ENCODE results near the gene SPATA22.
"Not testable (repeated sequence)": the region's sequence is repeated elsewhere in the genome, so short reads cannot be mapped to it uniquely, and the experiment has no call there.

The SPATA22 gene

DNA sequence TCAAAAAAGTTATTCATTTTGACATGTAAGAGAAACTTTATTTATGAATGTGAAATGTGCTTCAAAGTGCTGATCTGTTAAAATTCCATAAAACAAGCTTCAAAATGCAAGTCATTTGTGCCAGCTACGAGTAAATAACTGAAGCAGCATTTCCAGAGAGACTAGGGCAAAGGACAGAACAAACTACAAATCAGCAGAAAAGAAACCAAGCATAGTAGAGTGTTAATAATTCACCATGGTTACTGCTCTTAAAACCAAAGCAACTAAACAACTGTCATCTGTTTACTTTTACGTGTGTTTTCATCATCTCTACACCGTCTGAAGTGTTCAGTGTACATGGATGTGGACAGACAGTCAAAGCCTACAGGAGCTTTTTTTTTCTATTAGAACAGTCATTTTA is 2.6 kb upstream of the SPATA22 start:
- in situ Hi-C loops (cut with HindIII; ENCODE audit: low sequenced_read_pairs): no loop called here

DNA sequence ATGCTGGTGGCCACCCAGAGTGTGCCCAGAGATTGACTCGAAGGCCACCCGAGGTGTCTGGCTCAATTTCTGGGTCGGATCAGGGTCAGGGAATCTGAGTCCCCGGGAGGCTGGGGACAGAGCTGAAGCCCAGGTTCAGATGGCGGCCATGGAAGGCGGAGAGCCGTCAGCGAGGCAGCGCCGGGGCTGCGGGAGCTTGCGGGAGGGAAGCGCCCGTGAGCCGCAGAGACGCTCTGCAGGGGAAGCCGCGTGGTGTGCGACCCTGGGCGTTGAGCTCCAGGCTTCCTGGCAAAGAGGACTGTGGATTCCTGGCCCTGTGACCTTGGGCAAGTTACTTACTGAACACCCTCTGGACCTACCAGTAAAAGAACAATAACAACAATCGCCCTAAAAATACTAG is 518 bp upstream of the SPATA22 start:
- in situ Hi-C loops (cut with HindIII; ENCODE audit: low sequenced_read_pairs): no loop called here

DNA sequence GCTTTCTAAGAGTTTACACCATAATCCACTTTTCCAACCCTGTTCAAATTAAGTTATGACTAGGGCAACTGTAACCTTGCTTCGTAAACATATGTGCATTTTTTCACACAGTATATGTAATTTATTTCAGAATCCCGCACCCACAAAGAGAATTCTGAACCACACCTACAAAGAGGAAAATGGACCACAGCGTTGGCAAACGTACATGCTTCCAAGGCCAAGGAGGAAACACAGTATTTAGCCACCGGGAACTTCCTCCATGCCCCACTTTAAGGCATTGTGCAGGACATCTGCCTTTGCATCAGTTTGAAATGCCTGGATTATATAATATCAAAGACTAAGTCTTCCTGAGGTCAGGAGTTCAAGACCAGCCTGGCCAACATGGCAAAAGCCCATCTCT is 2.1 kb downstream of the SPATA22 start:
- in situ Hi-C loops (cut with HindIII; ENCODE audit: low sequenced_read_pairs): no loop called here

DNA sequence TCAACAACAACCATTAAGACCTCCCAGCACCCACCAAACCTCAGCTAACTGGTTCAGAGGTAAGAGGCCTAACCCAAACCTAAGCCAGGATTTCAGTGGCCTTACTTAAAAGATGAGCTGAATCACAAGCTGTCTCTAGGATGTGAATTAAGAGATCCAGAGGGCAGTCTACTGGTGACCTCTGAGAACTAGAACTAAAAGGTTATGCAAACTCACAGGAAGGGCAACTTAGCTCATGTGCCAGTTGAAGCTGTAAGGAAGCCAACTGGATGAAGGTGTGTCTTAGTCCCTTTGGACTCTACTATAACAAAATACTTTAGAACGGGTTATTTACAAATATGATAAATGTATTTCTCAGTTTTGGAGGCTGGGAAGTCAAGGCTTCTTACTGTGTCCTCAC is 5.3 kb downstream of the SPATA22 start:
- in situ Hi-C loops (cut with HindIII; ENCODE audit: low sequenced_read_pairs): not testable (repeated sequence)

DNA sequence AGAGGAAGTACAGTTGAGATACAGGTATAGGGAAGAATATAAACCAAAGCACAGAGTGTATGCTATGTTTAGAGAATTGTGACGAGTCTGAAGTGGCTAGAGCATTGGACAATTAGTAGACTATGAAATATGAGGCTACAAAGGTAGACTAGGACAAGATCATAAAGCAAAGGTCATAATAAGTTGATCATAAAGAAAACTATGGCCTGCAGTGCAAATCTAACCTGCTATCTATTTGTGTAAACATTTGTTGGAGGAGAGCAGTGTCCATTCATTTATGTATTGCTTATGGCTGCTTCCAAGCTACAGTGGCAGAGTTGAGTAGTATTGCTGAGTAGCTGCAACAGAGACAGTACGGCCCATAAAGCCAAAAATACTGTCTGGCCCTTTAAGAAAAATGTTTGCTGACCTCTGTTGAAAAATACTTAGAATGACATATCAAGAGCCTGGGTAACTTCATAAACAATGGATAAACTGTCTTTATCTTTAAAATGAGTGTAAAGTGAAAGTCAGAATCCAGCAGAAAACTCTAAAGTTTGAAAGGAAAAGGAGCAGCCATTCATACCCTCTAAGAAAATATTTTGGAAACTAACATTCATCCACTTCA is 23.5 kb downstream of the SPATA22 start:
- in situ Hi-C loops (cut with HindIII; ENCODE audit: low sequenced_read_pairs): no loop called here

DNA sequence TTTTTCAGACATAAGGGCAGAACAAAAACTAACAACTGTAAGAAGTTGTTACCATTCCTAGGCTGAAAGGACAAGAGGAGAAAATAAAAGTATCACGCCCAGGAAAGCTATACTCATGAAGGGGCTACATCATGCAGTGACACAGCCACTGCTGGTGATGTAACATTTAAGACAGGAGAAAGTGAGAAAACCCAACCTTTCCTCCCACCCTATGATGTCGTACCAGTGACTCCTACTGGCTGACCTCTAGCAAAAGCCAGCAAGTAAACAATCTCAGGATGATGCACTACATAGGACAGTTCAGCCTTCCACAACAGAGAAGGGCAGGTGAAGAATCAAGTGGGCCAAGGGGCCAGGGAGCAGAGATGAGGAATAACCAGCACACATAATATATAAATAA is 24.0 kb downstream of the SPATA22 start:
- in situ Hi-C loops (cut with HindIII; ENCODE audit: low sequenced_read_pairs): no loop called here

DNA sequence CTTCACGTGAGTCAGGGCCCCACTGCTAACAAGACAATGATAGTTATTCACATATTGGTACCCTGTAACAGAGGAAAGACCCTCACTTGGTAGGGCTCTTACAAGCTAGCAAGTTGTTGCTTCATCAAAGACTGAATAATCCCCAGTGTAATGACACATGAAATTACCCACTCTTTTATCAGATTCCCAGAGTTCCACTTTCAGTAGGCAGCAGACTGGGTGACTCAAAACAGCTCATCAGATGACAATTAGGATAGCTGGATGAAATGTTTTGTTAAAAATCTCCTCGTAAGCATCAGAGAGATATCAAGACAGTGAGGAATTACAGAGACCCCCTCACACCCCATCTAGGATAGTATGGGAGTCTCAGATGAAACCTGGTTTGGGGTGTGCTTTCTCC is 31.2 kb downstream of the SPATA22 start:
- in situ Hi-C loops (cut with HindIII; ENCODE audit: low sequenced_read_pairs): no loop called here

DNA sequence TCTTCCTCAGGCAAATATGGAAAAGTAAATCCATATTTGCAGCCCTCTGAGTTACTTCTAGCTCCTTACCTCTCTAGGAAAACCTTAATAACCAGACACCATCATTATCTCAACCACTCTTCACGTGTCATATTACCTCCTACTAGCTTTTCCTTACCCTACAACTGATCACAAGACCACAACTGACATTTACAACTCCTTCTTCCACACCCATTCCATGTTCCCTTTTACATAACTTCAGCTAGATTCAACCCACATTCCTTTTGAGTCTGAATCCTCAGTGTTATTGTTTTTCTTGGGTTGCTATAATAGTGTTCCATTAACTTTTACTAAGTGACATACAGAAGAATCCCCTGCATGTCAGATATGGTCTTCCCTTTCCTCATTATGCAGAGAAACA is 33.3 kb downstream of the SPATA22 start:
- in situ Hi-C loops (cut with HindIII; ENCODE audit: low sequenced_read_pairs): no loop called here

DNA sequence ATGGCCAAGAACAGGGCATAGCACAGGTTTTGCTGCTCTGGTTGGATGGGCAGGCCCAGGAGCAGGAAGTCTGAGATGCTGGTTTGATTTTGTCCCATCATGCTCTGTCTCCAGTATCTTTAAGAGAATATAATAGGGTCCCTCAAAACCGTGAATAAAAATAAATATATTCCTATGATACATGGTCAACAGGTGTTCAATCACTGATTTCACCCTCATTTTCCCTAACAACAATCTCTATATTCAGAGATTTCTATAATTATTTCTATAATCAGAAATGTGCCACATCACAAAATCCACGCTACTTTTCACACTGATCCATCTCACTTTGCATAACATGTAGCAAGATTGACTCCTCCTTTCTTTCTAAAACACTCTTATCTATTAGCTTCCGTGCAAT is 37.9 kb downstream of the SPATA22 start, which contains the start of gene OR1E2:
Gene OR1E2, minus strand, starts transcription at position 101 of the 400 bp plus-strand sequence. Its CDS starts 0 bp downstream, at position 101.
- in situ Hi-C loops (cut with HindIII; ENCODE audit: low sequenced_read_pairs): no loop called here

DNA sequence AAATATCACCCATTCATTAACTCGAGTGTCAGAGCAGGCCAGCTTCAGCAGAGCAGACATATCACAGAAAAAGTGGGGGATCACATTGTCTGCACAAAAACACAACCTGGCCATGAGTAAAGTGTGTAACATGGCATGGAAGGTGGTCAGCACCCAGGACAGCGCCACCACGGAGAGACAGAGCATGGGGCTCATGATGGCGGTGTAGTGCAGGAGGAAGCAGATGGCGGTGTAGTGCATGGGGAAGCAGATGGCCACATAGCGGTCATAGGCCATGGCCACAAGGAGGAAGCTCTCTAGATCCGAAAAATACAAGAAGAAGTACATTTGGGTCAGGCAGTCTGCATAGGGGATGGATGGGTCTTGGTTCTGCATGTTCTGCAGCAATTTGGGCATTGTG is 38.4 kb downstream of the SPATA22 start:
- in situ Hi-C loops (cut with HindIII; ENCODE audit: low sequenced_read_pairs): not testable (repeated sequence)

DNA sequence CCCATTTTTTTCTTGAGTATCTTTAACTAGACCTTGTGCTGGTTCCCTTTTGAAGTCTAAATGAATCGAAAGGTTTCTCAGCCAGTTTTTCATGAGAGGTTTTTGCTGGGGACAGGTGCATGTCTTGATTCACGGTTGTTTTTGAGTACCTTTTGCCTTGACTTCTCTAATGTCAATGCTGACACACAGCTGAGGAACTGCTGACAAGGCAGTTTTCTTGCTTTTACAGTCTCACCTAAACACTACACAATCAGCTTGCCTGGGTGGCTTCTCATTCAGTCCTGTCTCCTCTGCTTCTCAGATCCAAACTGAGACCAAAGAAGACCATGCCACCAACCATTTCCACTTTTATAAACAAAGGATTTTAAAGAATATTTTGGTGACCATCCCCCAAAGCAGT is 53.4 kb downstream of the SPATA22 start:
- in situ Hi-C loops (cut with HindIII; ENCODE audit: low sequenced_read_pairs): no loop called here

DNA sequence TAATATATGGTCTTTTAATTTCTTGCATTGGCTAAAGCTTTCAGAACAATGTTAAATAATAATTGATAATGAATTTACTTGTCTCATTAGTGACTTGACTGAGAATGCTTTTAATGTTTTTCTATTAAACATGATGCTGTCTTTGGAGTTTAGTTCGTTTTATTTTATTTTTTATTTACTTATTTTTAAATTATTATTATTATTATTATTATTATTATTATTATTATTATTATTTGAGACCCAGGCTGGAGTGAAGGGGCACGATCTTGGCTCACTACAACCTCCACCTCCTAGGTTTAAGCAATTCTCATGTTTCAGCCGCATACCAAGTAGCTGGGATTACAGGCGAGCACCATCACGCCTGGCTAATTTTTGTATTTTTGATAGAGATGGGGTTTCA is 56.0 kb downstream of the SPATA22 start:
- in situ Hi-C loops (cut with HindIII; ENCODE audit: low sequenced_read_pairs): no loop called here

DNA sequence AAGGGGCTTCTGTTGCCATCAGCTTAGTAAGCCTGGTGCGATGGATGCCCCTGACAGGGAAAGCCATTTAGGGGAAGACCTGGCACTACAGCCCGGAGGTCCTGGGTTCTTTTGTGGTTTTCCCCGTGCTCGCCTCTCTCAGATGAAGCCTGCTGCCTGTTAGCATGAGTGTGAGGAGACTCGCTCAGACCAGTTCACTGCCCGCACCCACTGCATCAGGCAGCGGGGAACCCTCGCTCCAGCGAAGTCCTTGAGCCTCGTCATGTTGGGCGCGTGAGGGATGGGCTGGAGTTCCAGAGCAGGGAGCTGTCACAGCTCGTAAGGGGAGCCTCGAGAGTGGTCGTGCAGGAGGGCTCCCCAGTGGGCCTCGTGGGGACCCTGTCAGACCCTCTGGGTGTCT is 59.4 kb downstream of the SPATA22 start:
- in situ Hi-C loops (cut with HindIII; ENCODE audit: low sequenced_read_pairs): not testable (repeated sequence)

DNA sequence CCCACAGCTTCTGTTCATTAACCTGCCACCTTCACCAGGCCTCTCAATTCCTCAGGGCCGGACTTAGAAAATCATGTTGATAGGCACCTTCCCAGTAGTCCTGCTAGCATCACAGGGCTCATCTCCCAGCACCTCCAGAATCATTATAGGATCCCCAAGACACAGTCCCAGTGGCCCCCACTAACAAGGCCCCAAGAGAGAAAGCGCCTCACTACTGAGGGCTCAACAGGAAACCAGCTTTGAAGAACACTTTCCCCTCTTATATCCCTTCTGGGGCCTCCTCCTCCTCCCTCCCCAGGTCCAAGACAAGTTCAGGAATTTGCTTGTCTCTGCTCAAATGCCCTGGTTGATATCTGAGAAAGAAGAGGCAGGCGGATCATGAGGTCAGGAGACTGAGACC is 60.5 kb downstream of the SPATA22 start, which contains the start of gene OR3A3:
Gene OR3A3, plus strand, starts transcription at position 301 of the 400 bp plus-strand sequence.
- in situ Hi-C loops (cut with HindIII; ENCODE audit: low sequenced_read_pairs): no loop called here

DNA sequence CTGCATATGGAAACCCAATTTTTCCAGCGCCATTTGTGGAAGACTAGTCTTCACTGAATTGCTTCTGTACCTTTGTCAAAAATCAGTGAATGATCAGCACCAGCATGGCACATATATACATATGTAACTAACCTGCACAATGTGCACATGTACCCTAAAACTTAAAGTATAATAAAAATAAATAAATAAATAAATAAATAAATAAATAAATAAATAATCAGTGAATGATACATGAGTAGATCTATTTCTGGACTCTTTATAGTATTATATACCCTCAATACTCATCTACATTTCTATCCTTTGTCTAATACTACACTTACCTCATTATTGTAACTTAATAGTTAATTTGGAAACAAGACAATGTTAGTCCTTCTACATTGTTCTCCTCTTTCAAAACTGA is 67.8 kb downstream of the SPATA22 start:
- in situ Hi-C loops (cut with HindIII; ENCODE audit: low sequenced_read_pairs): not testable (repeated sequence)

DNA sequence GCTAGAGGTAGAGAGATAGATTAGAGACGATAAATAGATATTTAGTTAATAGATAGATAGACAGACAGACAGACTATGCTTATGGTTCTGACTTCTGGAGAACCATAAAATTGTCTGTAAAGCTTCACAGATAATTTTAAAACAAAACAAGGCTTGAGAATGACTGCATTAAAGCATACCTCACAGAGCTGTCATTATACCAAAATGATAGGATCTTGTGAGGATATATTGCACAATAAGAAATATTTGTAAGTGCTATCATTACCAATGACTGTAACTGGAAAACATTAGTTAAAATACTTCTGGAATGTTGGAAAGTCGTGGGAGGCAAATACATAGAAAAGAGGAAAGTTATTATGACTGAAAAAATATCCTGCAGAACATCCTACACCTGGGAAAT is 69.8 kb downstream of the SPATA22 start:
- in situ Hi-C loops (cut with HindIII; ENCODE audit: low sequenced_read_pairs): no loop called here

DNA sequence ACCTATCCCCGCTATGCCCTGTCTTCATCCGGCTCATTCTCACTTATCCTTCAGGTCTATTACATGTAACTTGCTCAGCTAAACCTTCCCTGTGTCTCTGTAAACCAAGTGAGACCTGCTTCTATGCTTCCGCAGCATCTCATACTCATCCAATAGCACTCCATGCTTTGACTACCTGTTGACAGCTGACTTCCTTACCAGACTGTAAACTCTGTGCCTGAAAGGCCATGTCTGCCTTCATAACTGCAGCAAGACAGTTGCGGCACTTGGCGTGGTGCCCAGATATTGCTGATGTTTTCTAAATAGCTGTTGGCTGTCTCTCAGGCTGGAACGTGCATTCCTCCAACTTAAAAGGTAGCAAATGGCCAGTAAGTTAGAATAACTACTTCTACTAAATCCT is 71.6 kb downstream of the SPATA22 start:
- in situ Hi-C loops (cut with HindIII; ENCODE audit: low sequenced_read_pairs): no loop called here

DNA sequence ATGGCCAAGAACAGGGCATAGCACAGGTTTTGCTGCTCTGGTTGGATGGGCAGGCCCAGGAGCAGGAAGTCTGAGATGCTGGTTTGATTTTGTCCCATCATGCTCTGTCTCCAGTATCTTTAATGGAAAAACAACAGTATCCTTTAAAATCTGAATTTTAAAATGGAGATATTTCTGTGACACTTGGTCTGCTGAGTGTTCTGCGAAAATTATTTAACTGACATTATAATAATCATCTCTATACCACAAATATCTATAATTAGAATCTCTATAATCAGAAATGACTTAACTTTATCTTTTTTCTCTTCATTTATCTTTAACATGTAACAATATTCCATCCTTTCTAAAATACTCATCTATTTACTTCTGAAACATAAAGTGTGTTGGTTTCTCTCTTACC is 73.3 kb downstream of the SPATA22 start, which contains the start of gene OR1E1:
Gene OR1E1, minus strand, starts transcription at position 101 of the 400 bp plus-strand sequence. Its CDS starts 0 bp downstream, at position 101.
- in situ Hi-C loops (cut with HindIII; ENCODE audit: low sequenced_read_pairs): no loop called here

DNA sequence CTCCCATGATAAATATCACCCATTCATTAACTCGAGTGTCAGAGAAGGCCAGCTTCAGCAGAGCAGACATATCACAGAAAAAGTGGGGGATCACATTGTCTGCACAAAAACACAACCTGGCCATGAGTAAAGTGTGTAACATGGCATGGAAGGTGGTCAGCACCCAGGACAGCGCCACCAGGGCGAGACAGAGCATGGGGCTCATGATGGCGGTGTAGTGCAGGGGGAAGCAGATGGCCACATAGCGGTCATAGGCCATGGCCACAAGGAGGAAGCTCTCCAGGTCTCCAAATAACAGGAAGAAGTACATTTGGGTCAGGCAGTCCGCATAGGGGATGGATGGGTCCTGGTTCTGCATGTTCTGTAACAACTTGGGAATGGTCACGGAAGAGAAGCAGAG is 73.8 kb downstream of the SPATA22 start:
- in situ Hi-C loops (cut with HindIII; ENCODE audit: low sequenced_read_pairs): not testable (repeated sequence)
